ENCODE results near the gene SSC5D.

GRCh38 chr19:55494172-55494761 lies 6.0 kb downstream of the SSC5D start:
- TF ChIP-seq CTCF (conservative IDR thresholded peaks at IDR 0.05; ENCODE audit: low read depth in 2 of 2) (no peak), REST (IDR thresholded peaks at IDR 0.05; ENCODE audit: unreplicated experiment) (no peak), EZH2 (IDR thresholded peaks at IDR 0.05; ENCODE audit: low read depth, unreplicated experiment) (no peak), EZH2phosphoT487 (IDR thresholded peaks at IDR 0.05; ENCODE audit: unreplicated experiment) (no peak), POLR2AphosphoS5 (IDR thresholded peaks at IDR 0.05; ENCODE audit: low read depth) (no peak)
